Keratinocyte (primary cell): ENCODE data around the gene HOXC9. TPM values are rescaled to one million over a fixed set of nuclear protein-coding genes. Genes with fewer than 3 reads are reported as not detected.

Source experiments
- DNase-seq: peaks from one replicate; pipeline ENCODE4 v3.0.0-alpha.2; 2011; ENCODE audit warnings: low read depth, missing footprints, low spot score
- FAIRE-seq: peaks from 2 replicates; lab custom pipeline; 2011; peaks lifted over from hg19 to GRCh38; lab: Jason Lieb, UNC
- H2AFZ ChIP-seq: 2 replicates; pipeline ENCODE4 v1.6.0; 2012; ENCODE audit warnings: low read length, control low read depth, inconsistent platforms; ENCODE audit not compliant: control insufficient read depth
- H3K27ac ChIP-seq: 2 replicates; pipeline ENCODE4 v1.5.1; 2011; ENCODE audit warnings: low read length; ENCODE audit not compliant: control insufficient read depth, insufficient read depth
- H3K27me3 ChIP-seq: 3 replicates; pipeline ENCODE4 v1.6.0; 2011; ENCODE audit warnings: low read length; ENCODE audit not compliant: control insufficient read depth, insufficient read depth; ENCODE audit errors: extremely low read depth
- H3K36me3 ChIP-seq, 2 experiments: 2 replicates in 1 of 2; 3 replicates in 1 of 2; pipeline ENCODE4 v1.5.1; 2011; ENCODE audit warnings: low read length in 2 of 2, mild to moderate bottlenecking in 1 of 2; ENCODE audit not compliant: control insufficient read depth in 2 of 2, insufficient read depth in 2 of 2; ENCODE audit errors: extremely low read depth in 1 of 2
- H3K4me1 ChIP-seq: 3 replicates; pipeline ENCODE4 v1.5.1; 2011; ENCODE audit warnings: low read length; ENCODE audit not compliant: control insufficient read depth, insufficient read depth; ENCODE audit errors: extremely low read depth
- H3K4me2 ChIP-seq: 3 replicates; pipeline ENCODE4 v1.6.0; 2011; ENCODE audit warnings: low read depth, low read length; ENCODE audit not compliant: control insufficient read depth, insufficient read depth; ENCODE audit errors: extremely low read depth
- H3K4me3 ChIP-seq, 3 experiments: fragments of 200-600 bp in 1 of 3; sonication (generic) in 1 of 3; 2 replicates in 2 of 3; 3 replicates in 1 of 3; pipeline ENCODE4 v1.5.1; 2011 to 2016; ENCODE audit warnings: low read length in 3 of 3, mild to moderate bottlenecking in 3 of 3, control low read depth in 2 of 3, inconsistent platforms in 1 of 3, low read depth in 1 of 3, mixed read lengths in 1 of 3, mixed run types in 1 of 3, moderate library complexity in 1 of 3; ENCODE audit not compliant: control insufficient read depth in 2 of 3, insufficient read depth in 2 of 3; ENCODE audit errors: extremely low read depth in 1 of 3
- H3K79me2 ChIP-seq: 2 replicates; pipeline ENCODE4 v1.6.0; 2012; ENCODE audit warnings: low read length; ENCODE audit not compliant: control insufficient read depth, insufficient read depth
- H3K9ac ChIP-seq: 3 replicates; pipeline ENCODE4 v1.6.0; 2011; ENCODE audit warnings: low read length; ENCODE audit not compliant: control insufficient read depth, insufficient read depth; ENCODE audit errors: extremely low read depth
- H3K9me1 ChIP-seq: 3 replicates; pipeline ENCODE4 v1.6.0; 2011; ENCODE audit warnings: low read length; ENCODE audit not compliant: control insufficient read depth, insufficient read depth; ENCODE audit errors: extremely low read depth
- H3K9me3 ChIP-seq: 2 replicates; pipeline ENCODE4 v1.5.1; 2012; ENCODE audit warnings: low read depth, low read length; ENCODE audit not compliant: control insufficient read depth
- H4K20me1 ChIP-seq: 3 replicates; pipeline ENCODE4 v1.6.0; 2011; ENCODE audit warnings: low read length; ENCODE audit not compliant: control insufficient read depth, insufficient read depth; ENCODE audit errors: extremely low read depth
- CTCF ChIP-seq, 3 experiments: IDR thresholded peaks in 1 of 3; conservative IDR thresholded peaks in 1 of 3; optimal IDR thresholded peaks in 1 of 3; 2 replicates in 2 of 3; 3 replicates in 1 of 3; pipeline versions ENCODE3 to v1.5.1; 2011; ENCODE audit warnings: low read length in 3 of 3, mild to moderate bottlenecking in 3 of 3, moderate library complexity in 2 of 3, control low read depth in 1 of 3, inconsistent platforms in 1 of 3; ENCODE audit not compliant: insufficient read depth in 2 of 3; ENCODE audit errors: extremely low read depth in 1 of 3
- EZH2 ChIP-seq: IDR thresholded peaks from one replicate; pipeline ENCODE4 v1.6.1; 2012; ENCODE audit warnings: inconsistent platforms, mild to moderate bottlenecking, low read length, moderate library complexity
- dilution Hi-C: fragments of 300-500 bp; cut with MboI; formaldehyde crosslinking; loops from one replicate; pipeline ENCODE4 v1.7.0; 2020; ENCODE audit warnings: low sequenced_read_pairs; ENCODE audit not compliant: extremely low pct_ligation_motif_present
- polyA plus RNA-seq, 5 experiments: library from polyadenylated mRNA; depleted of rRNA in 3 of 5; stranded (reverse) in 3 of 5; stranded (forward) in 1 of 5; unstranded in 1 of 5; fragments of >200 nt; gene quantifications; 1 replicate in 1 of 5; 2 replicates in 3 of 5; 3 replicates in 1 of 5; pipeline versions ENCODE4 v1.2.1 to v1.2.3, GENCODE V29; 2011 to 2012; ENCODE audit warnings: missing spikeins in 2 of 5, low read depth in 1 of 5, low replicate concordance in 1 of 5

Gene HOXC9
- polyA plus RNA-seq, 1 donor (not counting 4 experiments of a cell fraction or from before 2014, with no cell fraction given) = 1.8 TPM

- H3K9ac ChIP-seq = no peak overlapping the region
- no peak overlapping the region for H2AFZ ChIP-seq
- TF ChIP-seq CTCF (optimal IDR thresholded peaks at IDR 0.05 in 1 of 3, IDR thresholded peaks at IDR 0.05 in 1 of 3, conservative IDR thresholded peaks at IDR 0.05 in 1 of 3; ENCODE audit: extremely low read depth in 1 of 3, insufficient read depth in 2 of 3, low read length in 3 of 3) (no peak), EZH2 (no peak)
- H3K9me1 ChIP-seq = no peaks in the 10 kb centered on the region
- no peaks in the 10 kb centered on the region for H4K20me1 ChIP-seq
- FAIRE-seq = no peak
- H3K4me2 ChIP-seq = no peak overlapping the region
- peaks cover 32% of the 10 kb centered on the region for H3K79me2 ChIP-seq
- H3K27me3 ChIP-seq = no peaks in the 10 kb centered on the region
- DNase-seq = no peak
- H3K27ac ChIP-seq = no peak overlapping the region
- no peaks in the 10 kb centered on the region for H3K9me3 ChIP-seq
- peaks cover 19% of the 10 kb centered on the region for H3K4me1 ChIP-seq
- dilution Hi-C loops = no loop called here
- no peak overlapping the region for H3K4me3 ChIP-seq
- H3K36me3 ChIP-seq = no peaks in the 10 kb centered on the region
Measured at GRCh38 chr12:54011665-54012532, 11.9 kb downstream of the HOXC9 start.

GRCh38 chr12:54012631-54013409, 12.9 kb downstream of the HOXC9 start:
- Histone ChIP-seq H3K4me2 (no peak overlapping the region), H3K27me3 (no peaks in the 10 kb centered on the region), H3K36me3 (no peaks in the 10 kb centered on the region), H3K4me1 (peaks cover 19% of the 10 kb centered on the region), H3K9me3 (no peaks in the 10 kb centered on the region), H4K20me1 (no peaks in the 10 kb centered on the region), H3K27ac (no peak overlapping the region), H2AFZ (no peak overlapping the region), H3K4me3 (no peak overlapping the region), H3K9me1 (no peaks in the 10 kb centered on the region), H3K9ac (no peak overlapping the region), H3K79me2 (peaks cover 26% of the 10 kb centered on the region)
- dilution Hi-C loops = no loop called here
- TF ChIP-seq EZH2 (no peak), CTCF (optimal IDR thresholded peaks at IDR 0.05 in 1 of 3, IDR thresholded peaks at IDR 0.05 in 1 of 3, conservative IDR thresholded peaks at IDR 0.05 in 1 of 3; ENCODE audit: extremely low read depth in 1 of 3, insufficient read depth in 2 of 3, low read length in 3 of 3) (peak in 1 of 3 experiments; percentile 11)
- FAIRE-seq (no peak), DNase-seq (no peak)
